ENCODE data around the gene WWOX.

DNA sequence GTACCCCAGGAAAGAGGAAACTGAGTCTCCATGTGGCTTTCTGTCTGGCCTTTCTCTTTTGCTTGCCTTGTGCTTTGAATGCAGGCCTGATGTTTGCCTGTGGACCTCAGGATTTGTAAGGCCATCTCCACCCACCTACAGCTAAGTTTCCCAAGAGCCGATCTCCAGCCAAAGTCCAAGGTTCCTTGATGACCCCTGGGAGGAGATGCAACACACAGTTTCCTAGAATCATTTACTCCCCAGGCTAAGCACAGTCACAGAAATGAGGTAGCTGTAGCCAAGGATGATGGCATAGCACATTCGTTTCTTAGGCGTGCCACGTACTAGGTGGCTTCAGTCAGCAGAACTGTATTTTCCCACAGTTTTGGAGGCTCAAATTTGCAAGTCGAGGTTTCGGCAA lies 905.6 kb downstream of the WWOX start:
- TF ChIP-seq, protein P1, sequence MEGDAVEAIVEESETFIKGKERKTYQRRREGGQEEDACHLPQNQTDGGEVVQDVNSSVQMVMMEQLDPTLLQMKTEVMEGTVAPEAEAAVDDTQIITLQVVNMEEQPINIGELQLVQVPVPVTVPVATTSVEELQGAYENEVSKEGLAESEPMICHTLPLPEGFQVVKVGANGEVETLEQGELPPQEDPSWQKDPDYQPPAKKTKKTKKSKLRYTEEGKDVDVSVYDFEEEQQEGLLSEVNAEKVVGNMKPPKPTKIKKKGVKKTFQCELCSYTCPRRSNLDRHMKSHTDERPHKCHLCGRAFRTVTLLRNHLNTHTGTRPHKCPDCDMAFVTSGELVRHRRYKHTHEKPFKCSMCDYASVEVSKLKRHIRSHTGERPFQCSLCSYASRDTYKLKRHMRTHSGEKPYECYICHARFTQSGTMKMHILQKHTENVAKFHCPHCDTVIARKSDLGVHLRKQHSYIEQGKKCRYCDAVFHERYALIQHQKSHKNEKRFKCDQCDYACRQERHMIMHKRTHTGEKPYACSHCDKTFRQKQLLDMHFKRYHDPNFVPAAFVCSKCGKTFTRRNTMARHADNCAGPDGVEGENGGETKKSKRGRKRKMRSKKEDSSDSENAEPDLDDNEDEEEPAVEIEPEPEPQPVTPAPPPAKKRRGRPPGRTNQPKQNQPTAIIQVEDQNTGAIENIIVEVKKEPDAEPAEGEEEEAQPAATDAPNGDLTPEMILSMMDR (IDR thresholded peaks at IDR 0.05; ENCODE audit: poor library complexity, severe bottlenecking), result no peak
- no peak for TF ChIP-seq RAD21 (conservative IDR thresholded peaks at IDR 0.05)
- no peak for TF ChIP-seq POLR2AphosphoS5 (IDR thresholded peaks at IDR 0.05)
- no peak for TF ChIP-seq TAF1 (IDR thresholded peaks at IDR 0.05; ENCODE audit: low read depth)
- TF ChIP-seq EZH2 (IDR thresholded peaks at IDR 0.05; ENCODE audit: borderline replicate concordance, insufficient read depth, low read length, poor library complexity, severe bottlenecking), result no peak

Data from neural cell (in vitro differentiated cells).